GM18867 (cell line): ENCODE results near the gene CNMD.
"Not testable (repeated sequence)": the region's sequence is repeated elsewhere in the genome, so short reads cannot be mapped to it uniquely, and the experiment has no call there.

Experiments used
- ATAC-seq: cut with Tn5 transposase; IDR thresholded peaks from one replicate; pipeline ENCODE4 v1.9.1; 2021; ENCODE audit warnings: mild to moderate bottlenecking, moderate library complexity; ENCODE audit not compliant: unreplicated experiment

CNMD gene

DNA sequence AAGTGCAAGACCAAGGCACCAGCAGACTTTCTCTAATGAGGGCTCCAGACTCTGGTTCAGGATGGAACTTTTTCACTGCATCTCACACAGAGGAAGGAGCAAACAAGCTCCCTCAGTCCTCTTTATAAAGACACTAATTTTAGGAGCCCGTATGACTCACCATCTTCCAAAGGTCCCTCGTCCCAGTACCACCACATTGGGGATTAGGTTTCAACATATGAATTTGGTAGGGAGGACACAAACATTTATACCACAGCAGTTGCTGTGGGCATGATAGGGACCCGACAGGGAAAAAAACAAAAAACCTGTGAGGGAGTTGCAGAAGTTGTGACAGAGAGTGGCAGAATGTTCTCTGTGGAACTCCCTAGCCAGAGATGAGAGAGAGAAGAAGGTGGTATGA lies 6.5 kb upstream of the CNMD start:
- no peak for ATAC-seq

DNA sequence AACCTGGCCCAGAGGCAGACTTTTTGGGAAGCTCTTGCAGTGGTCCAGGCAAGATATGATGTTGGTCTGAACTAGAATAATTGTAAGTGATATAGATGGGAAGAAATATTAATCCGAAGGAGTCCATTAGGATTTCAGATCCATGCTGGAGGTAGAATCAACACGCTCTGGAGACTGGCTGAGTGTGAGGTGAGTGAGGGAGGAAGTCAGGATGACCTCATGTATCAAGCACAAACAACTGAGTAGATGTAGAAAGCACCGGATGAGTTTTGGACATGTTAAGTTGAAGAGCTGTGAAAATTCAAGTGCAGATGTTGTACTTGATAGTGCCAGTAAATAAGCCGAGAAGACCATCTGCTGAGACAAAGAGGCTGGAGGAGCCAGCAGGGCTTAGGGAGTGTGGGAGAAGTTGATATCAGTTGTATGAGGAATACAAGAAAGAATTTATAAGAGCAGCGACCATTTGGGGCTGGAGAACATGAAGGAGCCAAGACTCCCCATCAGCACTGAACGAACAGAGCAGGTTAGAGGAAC lies 5.3 kb upstream of the CNMD start:
- no peak for ATAC-seq

DNA sequence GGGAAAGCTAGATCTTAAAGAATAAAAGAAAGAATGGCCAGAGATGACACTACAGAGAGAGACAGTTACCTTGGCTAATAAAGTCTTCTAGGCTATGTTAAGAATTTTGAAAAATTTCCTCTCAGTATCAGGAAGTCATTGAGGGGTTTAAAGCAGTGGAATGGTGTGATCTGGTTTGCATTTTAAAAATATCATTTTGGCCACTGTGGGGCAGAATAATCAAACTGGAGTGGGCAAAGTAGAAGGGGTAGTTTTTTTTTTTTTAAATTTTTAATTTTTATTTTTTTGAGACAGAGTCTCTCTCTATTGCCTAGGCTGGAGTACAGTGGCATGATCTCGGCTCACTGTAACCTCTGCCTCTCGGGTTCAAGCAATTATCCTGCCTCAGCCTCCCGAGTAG lies 4.4 kb upstream of the CNMD start:
- no peak for ATAC-seq

DNA sequence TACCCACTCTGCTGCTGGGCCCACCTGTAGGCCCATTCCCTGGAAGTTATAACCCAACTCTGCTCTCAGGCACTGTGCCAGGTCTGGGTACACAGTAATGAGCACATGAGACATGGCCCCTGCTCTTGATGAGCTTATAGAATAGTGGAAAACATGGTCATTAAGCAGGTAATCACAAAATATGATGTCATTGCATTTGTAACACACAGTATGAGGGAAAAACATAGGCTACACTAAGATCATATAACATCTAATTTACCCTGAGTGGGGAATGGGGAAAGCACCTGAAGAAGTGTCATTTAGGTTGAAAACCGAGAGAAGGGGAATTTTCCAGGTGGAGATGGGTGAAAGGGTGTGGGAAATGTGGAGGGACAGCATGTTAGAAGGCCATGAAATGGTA lies 3.9 kb upstream of the CNMD start:
- ATAC-seq = no peak

DNA sequence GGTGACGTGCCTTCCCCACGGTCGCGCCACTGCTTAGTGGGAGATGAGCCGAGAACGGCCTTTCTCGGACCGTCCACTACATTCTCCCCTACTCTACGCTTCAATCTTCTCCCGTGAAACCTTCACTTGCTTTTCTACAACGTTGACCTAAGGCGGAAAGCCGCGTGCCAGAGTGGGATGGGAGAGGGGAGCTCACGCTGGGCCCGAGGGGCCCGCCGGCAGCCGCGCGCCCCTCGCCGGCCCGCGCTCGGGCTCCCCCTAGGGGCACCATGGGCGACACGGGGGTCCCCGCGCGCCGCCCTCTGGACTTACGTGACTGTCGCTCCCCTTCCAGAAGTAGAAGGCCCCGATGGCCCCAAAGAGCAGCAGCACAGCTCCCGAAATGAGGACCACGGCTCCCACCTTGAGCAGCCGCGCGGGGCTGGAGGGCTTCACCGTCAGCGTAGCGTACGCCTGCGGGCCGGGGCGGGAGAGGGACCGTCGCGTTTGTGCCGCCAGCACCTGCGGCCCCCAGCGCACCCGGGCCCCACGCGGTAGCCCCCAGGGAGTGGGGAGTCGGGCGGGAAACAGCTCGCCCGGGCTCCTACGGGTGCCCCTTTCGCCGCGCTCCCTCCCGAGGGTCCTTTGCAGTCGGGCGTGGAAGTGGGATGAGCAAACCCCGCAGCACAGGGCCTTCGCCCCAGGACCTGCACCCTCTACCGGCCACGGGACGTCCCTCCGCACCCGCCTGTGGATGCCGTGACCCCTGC lies 727 bp downstream of the CNMD start:
- no peak for ATAC-seq

DNA sequence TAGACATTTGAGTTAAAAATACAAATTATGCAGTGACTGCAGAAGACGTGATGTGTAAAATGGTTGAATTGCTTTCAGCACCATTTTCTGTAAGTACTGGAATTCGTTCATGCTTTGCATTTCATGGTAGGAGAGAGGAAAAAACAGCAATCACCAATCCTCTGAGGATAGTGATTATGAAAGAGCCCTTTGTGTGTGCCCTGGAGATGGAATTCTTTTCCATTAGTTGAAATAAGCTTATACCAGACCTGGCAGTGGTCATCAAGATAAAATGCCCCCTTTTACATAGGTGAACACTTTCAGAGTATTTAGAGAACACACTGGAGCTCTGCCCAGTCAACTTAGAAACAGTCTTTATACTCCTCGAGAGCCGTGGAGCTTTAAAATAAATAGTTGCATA lies 1.7 kb downstream of the CNMD start:
- no peak for ATAC-seq

DNA sequence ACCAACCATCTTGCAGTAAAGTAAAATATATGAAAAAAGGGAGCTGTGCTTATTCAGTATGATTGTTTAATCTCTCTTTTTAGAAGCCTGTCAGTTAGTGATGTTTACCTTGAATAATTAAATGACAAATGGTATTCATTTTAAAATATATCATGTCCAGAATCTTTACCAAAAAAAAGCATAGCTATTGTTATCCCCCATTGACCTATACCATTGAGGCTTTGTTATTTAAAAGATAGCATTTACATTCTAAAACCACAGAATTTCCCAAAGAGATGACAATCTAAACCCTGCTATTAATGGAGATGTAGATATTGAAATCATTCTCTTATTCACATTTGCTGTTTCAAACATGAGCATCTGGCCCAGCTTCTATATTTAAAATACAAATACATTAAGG lies 2.2 kb downstream of the CNMD start:
- ATAC-seq = no peak

DNA sequence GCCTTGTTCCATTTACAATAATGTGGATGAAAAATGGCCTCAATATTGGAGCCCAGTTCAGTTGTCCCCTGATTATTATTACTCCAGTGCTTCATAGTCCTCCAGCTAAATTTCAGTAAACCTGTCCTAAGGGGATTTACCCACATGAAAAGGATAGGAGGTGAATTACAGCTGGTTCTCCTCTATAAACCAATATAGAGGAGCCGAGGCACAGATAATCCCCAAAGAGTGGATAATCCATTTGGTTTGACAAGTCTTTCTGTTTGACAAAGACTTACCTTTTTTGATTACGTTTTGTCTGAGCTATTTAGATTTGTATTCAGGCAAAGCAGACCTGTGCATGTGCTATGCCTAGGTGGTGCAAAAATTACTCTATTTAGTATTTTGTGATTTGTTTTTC lies 2.7 kb downstream of the CNMD start:
- ATAC-seq = no peak

DNA sequence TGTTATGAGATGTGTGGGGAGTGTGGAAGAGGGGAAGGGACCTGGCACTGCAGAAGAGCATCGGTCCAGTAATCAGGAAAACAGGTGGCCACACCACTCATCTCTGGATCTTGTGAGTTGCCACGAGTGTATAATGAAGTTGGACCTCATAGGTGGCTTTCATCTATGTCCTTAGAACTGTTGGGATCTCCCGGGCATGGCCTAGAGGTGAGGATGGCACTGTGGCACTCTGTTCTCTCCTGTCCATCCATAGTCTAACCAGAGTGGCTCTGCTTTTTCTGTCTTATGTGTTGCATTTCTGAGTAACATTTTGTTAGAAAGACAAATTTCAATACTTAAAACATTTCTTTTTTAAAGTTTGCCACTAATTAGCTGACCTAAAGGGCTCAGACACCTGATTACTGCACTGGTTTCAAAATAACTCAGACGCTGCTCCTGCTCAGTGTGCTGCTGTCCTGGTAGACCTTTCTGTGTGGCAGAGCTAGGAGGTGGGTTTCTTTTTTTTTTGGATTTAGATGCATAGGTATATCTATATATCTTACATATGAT lies 5.5 kb downstream of the CNMD start:
- ATAC-seq = no peak

DNA sequence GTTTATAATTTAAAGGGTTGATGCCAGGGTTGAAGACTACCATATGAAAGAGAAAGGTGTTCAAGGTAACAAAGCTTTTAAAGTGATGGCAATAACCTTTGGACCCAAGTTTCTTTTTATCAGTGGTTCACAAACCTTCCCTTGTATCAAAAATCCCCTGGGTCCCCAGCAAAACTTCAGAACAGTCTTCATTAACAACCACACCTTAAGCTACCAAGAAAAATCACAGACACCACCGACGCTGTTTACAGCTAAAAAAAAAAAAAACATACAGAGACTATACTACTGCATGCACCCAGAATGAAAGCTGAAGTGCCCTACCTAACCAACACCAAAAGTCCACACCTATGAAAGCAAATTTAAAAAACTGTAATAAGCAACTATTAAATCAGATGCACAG lies 13.4 kb downstream of the CNMD start:
- ATAC-seq = no peak

DNA sequence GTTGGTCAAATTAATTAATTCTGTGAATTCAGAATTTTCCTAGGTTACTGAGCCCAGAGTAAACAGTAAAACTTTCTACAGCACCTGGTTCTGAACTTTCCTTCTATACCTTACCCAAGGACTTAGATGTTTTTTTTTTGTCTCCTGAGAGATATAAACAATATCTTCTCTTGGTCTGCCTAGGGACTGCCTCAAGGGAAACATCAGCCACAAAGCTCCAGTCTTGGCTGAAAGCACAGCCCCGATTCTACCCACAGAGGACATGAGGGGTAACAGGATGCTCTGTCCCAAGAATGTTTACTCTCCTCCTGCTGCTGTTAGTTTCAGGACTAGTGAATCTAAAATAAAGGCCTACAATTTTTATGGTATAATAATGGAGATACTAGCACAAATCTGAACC lies 14.3 kb downstream of the CNMD start:
- no peak for ATAC-seq

DNA sequence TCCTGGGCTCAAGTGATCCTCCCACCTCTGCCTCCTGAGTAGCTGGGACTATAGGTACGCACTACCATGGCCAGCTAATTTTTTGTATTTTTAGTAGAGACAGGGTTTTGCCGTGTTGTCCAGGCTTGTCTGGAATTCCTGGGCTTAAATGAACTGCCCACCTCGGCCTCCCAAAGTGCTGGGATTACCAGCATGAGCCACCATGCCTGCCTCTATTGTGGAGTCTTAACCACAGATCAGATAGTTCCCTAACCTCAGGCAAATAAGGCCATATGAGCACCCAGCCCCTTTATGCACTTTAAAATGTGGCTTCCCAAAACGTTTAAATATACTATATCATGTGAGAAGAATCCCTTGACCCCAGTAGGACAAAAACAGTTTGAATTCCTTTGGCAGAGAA lies 16.4 kb downstream of the CNMD start:
- ATAC-seq = no peak

DNA sequence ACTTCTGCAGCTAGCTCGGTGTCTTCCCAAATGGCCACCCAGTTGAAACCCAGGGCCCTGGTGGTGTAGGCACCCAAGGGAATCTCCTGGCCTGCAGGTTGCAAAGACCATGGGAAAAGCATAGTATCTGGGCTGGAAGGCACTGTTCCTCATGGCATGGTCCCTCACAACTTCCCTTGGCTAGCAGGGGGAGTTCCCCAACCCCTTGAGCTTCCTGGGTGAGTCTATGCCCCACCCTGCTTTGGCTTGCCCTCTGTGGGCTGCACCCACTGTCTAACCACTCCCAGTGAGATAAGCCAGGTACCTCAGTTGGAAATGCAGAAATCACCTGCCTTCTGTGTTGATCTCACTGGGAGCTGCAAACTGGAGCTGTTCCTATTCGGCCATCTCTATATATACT lies 18.3 kb downstream of the CNMD start:
- not testable (repeated sequence) for ATAC-seq

DNA sequence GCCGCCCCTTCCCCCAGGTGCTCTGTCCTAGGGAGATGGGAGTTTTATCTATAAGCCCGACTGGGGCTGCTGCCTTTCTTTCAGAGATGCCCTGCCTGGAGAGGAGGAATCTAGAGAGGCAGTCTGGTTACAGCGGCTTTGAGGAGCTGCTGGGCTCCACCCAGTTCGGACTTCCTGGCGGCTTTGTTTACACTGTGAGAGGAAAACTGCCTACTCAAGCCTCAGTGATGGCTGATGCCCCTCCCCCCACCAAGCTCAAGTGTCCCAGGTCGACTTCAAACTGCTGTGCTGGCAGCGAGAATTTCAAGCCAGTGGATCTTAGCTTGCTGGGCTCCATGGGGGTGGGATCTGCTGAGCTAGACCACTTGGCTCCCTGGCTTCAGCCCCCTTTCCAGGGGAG lies 18.7 kb downstream of the CNMD start:
- not testable (repeated sequence) for ATAC-seq

DNA sequence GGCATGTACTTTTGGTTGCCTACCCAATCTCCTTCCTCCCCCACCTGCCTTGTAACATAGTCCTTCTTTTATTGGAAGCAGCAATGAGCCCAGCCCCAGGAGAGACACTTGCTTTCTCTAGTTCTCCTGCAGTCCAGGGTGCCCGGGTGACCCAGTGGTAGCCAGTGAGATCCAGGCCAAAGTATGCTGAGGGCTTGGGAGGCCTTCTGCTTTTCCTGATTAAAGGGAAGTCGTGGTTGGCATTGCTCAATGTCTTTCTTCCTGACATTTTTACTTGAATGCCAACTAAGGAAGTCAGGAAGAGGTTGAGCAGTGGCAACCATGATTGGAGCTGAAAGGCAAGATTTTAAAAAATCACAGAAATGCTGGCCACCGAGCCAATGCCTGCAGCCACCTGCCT lies 25.7 kb downstream of the CNMD start:
- ATAC-seq = no peak

DNA sequence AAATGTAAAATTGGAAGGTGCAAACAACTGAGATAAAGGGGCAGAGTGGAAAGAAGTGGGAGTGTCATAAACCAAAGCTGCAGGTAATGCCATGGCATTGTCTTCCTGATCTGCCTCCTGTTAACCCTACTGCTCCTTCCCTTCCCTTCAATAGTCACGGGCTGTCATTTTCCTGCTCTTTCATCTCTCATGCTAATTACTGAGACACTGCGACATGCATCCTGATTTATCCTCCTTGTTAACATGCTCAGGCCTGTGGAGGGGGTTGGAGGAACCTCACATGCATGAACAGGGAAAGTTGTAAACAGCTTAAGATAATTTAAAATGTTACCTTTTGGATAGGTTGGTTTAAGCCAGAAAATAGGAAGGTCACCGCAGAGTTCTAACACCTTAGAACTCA lies 27.2 kb downstream of the CNMD start:
- ATAC-seq = no peak

DNA sequence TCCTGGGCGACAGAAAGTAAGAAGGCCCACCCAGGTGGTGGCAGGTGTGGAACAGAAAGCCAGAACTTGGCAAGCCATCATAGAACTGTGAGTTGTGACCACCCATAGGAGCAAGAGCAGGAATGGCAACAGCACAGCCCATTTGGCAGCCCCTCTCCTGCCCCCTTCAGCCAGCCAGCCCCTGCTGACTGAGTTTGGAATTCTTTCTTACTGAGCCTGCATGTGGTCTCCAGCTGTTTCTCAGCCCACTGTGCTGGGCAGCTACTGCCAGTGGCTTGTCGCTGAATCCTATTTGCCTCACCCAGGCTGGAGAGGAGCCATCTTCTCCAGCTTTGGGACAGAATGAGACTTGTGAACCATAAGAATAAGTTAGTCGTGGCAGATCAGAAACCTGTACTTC lies 28.3 kb downstream of the CNMD start:
- ATAC-seq = no peak

DNA sequence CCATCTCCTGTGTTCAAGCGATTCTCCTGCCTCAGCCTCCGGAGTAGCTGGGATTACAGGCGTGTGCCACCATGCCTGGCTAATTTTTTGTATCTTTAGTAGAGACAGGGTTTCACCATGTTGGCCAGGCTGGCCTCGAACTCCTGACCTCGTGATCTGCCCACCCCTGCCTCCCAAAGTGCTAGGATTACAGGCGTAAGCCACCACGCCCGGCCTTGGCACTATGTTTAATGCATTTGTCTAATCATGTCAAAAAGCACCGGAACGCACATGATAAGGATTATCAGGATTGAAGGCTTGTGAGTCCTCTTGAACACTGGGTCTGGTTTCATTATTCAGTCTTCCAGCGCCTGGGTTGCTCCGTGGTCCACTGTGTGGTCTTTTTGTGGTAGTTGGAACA lies 31.4 kb downstream of the CNMD start:
- ATAC-seq = not testable (repeated sequence)

DNA sequence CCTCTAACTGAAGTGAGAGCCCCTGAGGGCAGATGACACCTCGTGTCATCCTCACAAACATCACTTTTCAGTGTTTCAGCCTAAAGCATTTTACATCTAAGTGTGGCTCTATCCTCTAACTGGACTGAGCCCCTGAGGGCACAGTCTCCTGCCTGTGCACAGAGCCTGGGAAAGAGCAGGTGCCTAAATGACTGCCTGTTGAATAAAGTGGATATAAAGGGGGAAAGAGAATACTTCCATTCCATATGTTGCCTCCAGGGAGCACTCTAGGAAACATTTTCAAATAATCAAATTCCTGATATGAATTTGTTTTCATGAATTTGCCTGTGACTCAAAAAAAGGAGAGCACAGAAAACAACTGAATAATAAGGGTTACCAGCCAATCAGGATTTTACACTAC lies 32.2 kb downstream of the CNMD start:
- no peak for ATAC-seq

DNA sequence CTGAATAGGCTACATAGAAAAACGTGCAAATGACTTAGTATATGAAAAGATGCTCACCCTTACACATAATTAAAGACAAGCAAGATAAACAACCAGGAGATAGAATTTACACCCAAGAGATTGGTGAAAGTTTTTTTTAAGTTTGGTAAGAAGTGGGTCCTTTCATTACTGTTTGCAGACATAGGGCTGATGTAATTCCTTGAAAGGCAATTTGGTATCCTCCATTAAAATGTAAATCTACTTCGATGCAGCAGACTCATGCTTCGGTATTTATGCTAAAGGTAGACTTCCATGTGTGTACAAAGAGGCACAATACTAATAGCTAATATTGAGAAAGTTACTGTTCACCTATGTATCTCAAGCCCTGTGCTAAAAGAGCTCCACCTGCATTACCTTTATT lies 33.5 kb downstream of the CNMD start:
- ATAC-seq = no peak

DNA sequence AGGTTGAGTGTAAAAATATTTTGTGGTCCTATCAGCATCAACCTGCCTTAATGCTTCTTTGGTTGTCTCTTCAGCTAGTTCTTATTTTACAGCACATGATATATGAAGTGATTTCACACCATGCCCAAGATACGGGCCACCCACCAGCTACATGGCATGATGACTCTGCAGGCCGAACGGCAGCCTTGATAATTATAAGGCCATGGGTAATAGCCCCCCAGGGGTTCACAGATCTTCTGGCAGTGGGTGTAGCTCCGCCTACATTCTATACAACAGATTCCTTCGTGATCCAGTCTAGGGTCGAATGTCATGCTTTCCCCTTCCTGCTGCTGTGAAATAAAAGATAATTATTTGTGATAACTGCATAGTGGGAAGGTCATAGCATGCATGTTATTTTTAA lies 36.1 kb downstream of the CNMD start:
- no peak for ATAC-seq

DNA sequence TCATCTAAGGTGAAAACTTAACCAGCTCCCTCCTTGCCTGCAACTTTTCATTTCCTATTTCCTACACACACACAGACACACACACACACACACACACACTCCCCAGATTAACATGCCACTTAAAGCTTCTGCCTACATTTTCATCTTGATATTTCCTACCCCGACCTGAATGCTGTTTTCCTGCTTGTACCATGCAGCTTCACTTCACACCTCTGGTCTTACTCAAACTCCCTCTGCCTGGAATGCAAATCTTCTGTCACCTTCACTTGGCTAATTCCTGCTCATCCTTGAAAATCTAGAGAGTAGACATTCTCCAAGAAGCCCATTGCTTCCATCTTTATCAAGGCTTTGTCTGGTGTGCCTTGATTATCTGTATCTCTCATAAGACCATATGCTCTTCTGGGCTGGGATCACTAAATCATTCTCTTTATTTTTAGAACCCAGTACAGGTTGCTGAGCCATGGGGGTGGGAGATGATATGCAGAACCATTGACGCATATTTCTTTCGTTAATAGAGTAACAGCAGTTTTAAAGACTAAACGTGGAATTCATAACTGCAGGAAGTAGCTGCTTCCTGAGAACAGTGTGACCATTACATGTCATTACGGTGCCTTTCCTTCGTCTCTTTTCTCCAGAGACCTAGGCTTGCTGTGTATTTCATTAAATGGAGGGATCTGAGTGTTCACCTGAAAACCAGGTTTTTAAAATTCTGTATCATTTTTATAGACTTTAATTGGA lies 37.7 kb downstream of the CNMD start:
- no peak for ATAC-seq
